H1 (cell line): ENCODE data around the gene SLFNL1. TPM values are rescaled to one million over a fixed set of nuclear protein-coding genes. Genes with fewer than 3 reads are reported as not detected.

Experiments used
- BRCA1 ChIP-seq: IDR thresholded peaks from 2 replicates; pipeline ENCODE4 v1.6.1; 2012; ENCODE audit warnings: low read depth, low read length, improper control_type of control experiment
- CBX8 ChIP-seq: fragments of 300-800, 300-1000 bp; sonication (generic); IDR thresholded peaks from 2 replicates; pipeline ENCODE4 v1.7.1; 2016; ENCODE audit warnings: low read depth, low read length, borderline replicate concordance
- RBBP5 ChIP-seq: IDR thresholded peaks from 2 replicates; pipeline ENCODE4 v1.7.1; 2012; ENCODE audit warnings: low read depth, mild to moderate bottlenecking, inconsistent platforms, low read length, moderate library complexity, borderline replicate concordance
- SP1 ChIP-seq: IDR thresholded peaks from 2 replicates; pipeline ENCODE4 v1.6.1; 2011; ENCODE audit warnings: low read depth, low read length
- polyA plus RNA-seq, 7 experiments: library from polyadenylated mRNA; depleted of rRNA in 3 of 7; stranded (reverse) in 5 of 7; unstranded in 2 of 7; fragments of >200 nt in 5 of 7; fragments of 200-250 nt in 2 of 7; gene quantifications; 1 replicate in 5 of 7; 2 replicates in 1 of 7; 4 replicates in 1 of 7; pipeline versions ENCODE4 v1.2.1 to v1.2.3, GENCODE V29; 2011 to 2013; ENCODE audit warnings: missing spikeins in 2 of 7, mixed read lengths in 2 of 7
- total RNA-seq: library from RNA; stranded (reverse); fragmentation: NEBNext Ultra II Directional; extraction: Animal tissue kit (Norgen Biotek cat#: 25700); gene quantifications from 2 replicates; pipeline ENCODE4 v1.2.1, GENCODE V29; 2021

SLFNL1 gene
- total and polyA plus RNA-seq, 2 of the 8 experiments (the other 6 are each of a cell fraction or from before 2014, with no cell fraction given): not detected

GRCh38 chr1:41041614-41042270 is 20.2 kb upstream of the SLFNL1 start (continued):
- TF ChIP-seq BRCA1: no peak
- TF ChIP-seq SP1: no peak
- TF ChIP-seq RBBP5: no peak
- no peak for TF ChIP-seq CBX8
